IMR-90 (cell line): ENCODE results near the gene TAL1. TPM values are rescaled to one million over a fixed set of nuclear protein-coding genes. Genes with fewer than 3 reads are reported as not detected.

Experiments
- ATAC-seq: fragments of 200-7000 bp; cut with Tn5 transposase; 2 replicates; pipeline ENCODE4 v1.9.1; 2020; ENCODE audit warnings: low read depth, mild to moderate bottlenecking, moderate library complexity
- BruUV-seq: library from RNA; stranded (reverse); fragments of 400-500 nt; replicated peaks from 2 replicates; lab custom pipeline; 2021; lab: Mats Ljungman, UMichigan
- CTCF ChIA-PET: fragments of 300-600 bp; formaldehyde crosslinking; extraction: SDS; loops from one replicate; lab custom pipeline; 2021; ENCODE audit warnings: antibody characterized with exemption; lab: Yijun Ruan, JAX
- POLR2A ChIA-PET: fragments of 300-600 bp; sonication (Branson Sonifier 250); formaldehyde crosslinking; loops from one replicate; lab custom pipeline; 2022; ENCODE audit warnings: antibody characterized with exemption; ENCODE audit not compliant: unreplicated experiment; lab: Charles Lee
- DNase-seq: peaks from one replicate; pipeline ENCODE4 v3.0.0; 2013
- H2AFZ ChIP-seq: replicated peaks from 2 replicates; pipeline ENCODE3; 2013; ENCODE audit warnings: low read length, mild to moderate bottlenecking; ENCODE audit not compliant: poor library complexity
- H2AK5ac ChIP-seq: 2 replicates; pipeline ENCODE4 v1.6.1; 2013; ENCODE audit warnings: low read depth, low read length, inconsistent platforms
- H2AK9ac ChIP-seq: replicated peaks from 2 replicates; pipeline ENCODE3; 2013; ENCODE audit warnings: mild to moderate bottlenecking, low read depth, low read length, moderate library complexity; ENCODE audit not compliant: poor library complexity
- H2BK120ac ChIP-seq: 2 replicates; pipeline ENCODE4 v1.6.1; 2013; ENCODE audit warnings: low read depth, low read length, inconsistent platforms
- H2BK15ac ChIP-seq: 3 replicates; pipeline ENCODE4 v1.6.1; 2013; ENCODE audit warnings: low read depth, low read length, inconsistent platforms
- H2BK20ac ChIP-seq: 2 replicates; pipeline ENCODE4 v1.6.1; 2013; ENCODE audit warnings: low read depth, mild to moderate bottlenecking, inconsistent platforms, low read length, moderate library complexity
- H2BK5ac ChIP-seq: 2 replicates; pipeline ENCODE4 v1.6.1; 2013; ENCODE audit warnings: mild to moderate bottlenecking, low read depth, low read length, inconsistent platforms; ENCODE audit not compliant: poor library complexity, severe bottlenecking
- H3K14ac ChIP-seq: replicated peaks from 2 replicates; pipeline ENCODE4 v1.6.1; 2013; ENCODE audit warnings: low read depth, low read length, inconsistent platforms
- H3K18ac ChIP-seq: 2 replicates; pipeline ENCODE4 v1.6.1; 2013; ENCODE audit warnings: low read depth, low read length, control low read depth
- H3K23ac ChIP-seq: 2 replicates; pipeline ENCODE4 v1.6.1; 2013; ENCODE audit warnings: low read depth, low read length, inconsistent platforms
- H3K27ac ChIP-seq: 2 replicates; pipeline ENCODE4 v1.5.1; 2013; ENCODE audit warnings: mild to moderate bottlenecking, control low read depth, low read length; ENCODE audit not compliant: insufficient read depth
- H3K27me3 ChIP-seq: 2 replicates; pipeline ENCODE4 v1.6.1; 2013; ENCODE audit warnings: low read length; ENCODE audit not compliant: control insufficient read depth, insufficient read depth
- H3K36me3 ChIP-seq: 2 replicates; pipeline ENCODE4 v1.6.1; 2013; ENCODE audit warnings: low read length, mixed read lengths; ENCODE audit not compliant: control insufficient read depth, insufficient read depth
- H3K4ac ChIP-seq: 2 replicates; pipeline ENCODE4 v1.6.1; 2013; ENCODE audit warnings: low read depth, low read length, inconsistent platforms
- H3K4me1 ChIP-seq: 2 replicates; pipeline ENCODE4 v1.6.1; 2013; ENCODE audit warnings: low read length, mixed read lengths; ENCODE audit not compliant: control insufficient read depth, insufficient read depth
- H3K4me2 ChIP-seq: 2 replicates; pipeline ENCODE4 v1.6.1; 2013; ENCODE audit warnings: low read depth, mild to moderate bottlenecking, control low read depth, low read length, moderate library complexity
- H3K4me3 ChIP-seq: 2 replicates; pipeline ENCODE4 v1.5.1; 2013; ENCODE audit warnings: low read depth, mild to moderate bottlenecking, control low read depth, low read length, moderate library complexity; ENCODE audit not compliant: insufficient read depth
- H3K56ac ChIP-seq: 2 replicates; pipeline ENCODE4 v1.6.1; 2013; ENCODE audit warnings: low read length, inconsistent platforms; ENCODE audit not compliant: insufficient read depth; ENCODE audit errors: extremely low read depth
- H3K79me1 ChIP-seq, 2 experiments: 2 replicates each; pipeline ENCODE4 v1.6.1; 2013; ENCODE audit warnings: low read length in 2 of 2, inconsistent platforms in 1 of 2, low read depth in 1 of 2
- H3K9ac ChIP-seq: 2 replicates; pipeline ENCODE4 v1.6.1; 2013; ENCODE audit warnings: low read depth, low read length, control low read depth
- H3K9me1 ChIP-seq: 2 replicates; pipeline ENCODE4 v1.6.1; 2013; ENCODE audit warnings: low read length, inconsistent platforms; ENCODE audit not compliant: insufficient read depth
- H3K9me3 ChIP-seq: 2 replicates; pipeline ENCODE4 v1.6.1; 2013; ENCODE audit warnings: low read length; ENCODE audit not compliant: control insufficient read depth, insufficient read depth
- H4K20me1 ChIP-seq: 2 replicates; pipeline ENCODE4 v1.6.1; 2013; ENCODE audit warnings: low read length, inconsistent platforms; ENCODE audit not compliant: insufficient read depth
- H4K5ac ChIP-seq: 2 replicates; pipeline ENCODE4 v1.6.1; 2013; ENCODE audit warnings: mild to moderate bottlenecking, low read depth, low read length, control low read depth
- H4K8ac ChIP-seq, 2 experiments: 2 replicates each; pipeline ENCODE4 v1.6.1; 2013; ENCODE audit warnings: low read depth in 2 of 2, low read length in 2 of 2, control low read depth in 1 of 2, inconsistent platforms in 1 of 2
- H4K91ac ChIP-seq: 2 replicates; pipeline ENCODE4 v1.6.1; 2013; ENCODE audit warnings: low read depth, low read length, inconsistent platforms; ENCODE audit not compliant: insufficient read depth
- POLR2A ChIP-seq: IDR thresholded peaks from 2 replicates; pipeline ENCODE4 v1.6.1; 2012; ENCODE audit warnings: mild to moderate bottlenecking, low read depth, low read length
- USF2 ChIP-seq: fragments of 150-350 bp; IDR thresholded peaks from 2 replicates; pipeline ENCODE4 v1.6.1; 2017; ENCODE audit warnings: mild to moderate bottlenecking, antibody characterized with exemption, low read length, low read depth
- WGBS, 2 experiments: methylation state at CpG; one replicate each; pipeline versions ENCODE4 v1.1.5 to v1.1.7; 2013; ENCODE audit warnings: missing lambda C conversion rate in 2 of 2; ENCODE audit not compliant: insufficient read length in 1 of 2; ENCODE audit errors: extremely low coverage in 2 of 2; 5-methylcytosine and 5-hydroxymethylcytosine counted together
- dilution Hi-C: fragments of 300-500 bp; cut with HindIII; formaldehyde crosslinking; loops from one replicate; pipeline ENCODE4 v1.14.3; 2018; ENCODE audit warnings: low sequenced_read_pairs; ENCODE audit not compliant: unreplicated experiment
- in situ Hi-C: fragments of 300-500 bp; cut with MboI; formaldehyde crosslinking; loops from 3 replicates; pipeline ENCODE4 v1.14.3; 2019; ENCODE audit warnings: low sequenced_read_pairs, inconsistent platforms, mixed read lengths
- intact Hi-C: fragments of 100-400 bp; cut with micrococcal nuclease; formaldehyde crosslinking; loops from 2 replicates; pipeline ENCODE4 v1.10.0; 2022
- polyA plus RNA-seq, 3 experiments: library from polyadenylated mRNA; depleted of rRNA; stranded (reverse); fragments of >200 nt; gene quantifications; 2 replicates each; pipeline ENCODE4 v1.2.3, GENCODE V29; 2012; ENCODE audit warnings: low replicate concordance in 1 of 3
- total RNA-seq: library from RNA; depleted of rRNA; stranded (reverse); fragments of >200 nt; gene quantifications from 2 replicates; pipeline ENCODE4 v1.2.3, GENCODE V29; 2012
- TF ChIP-seq, protein P1 (sequence below): fragments of 150-350 bp; IDR thresholded peaks from 2 replicates; pipeline ENCODE4 v1.6.1; 2016; ENCODE audit warnings: low read depth, mild to moderate bottlenecking, low read length, moderate library complexity, borderline replicate concordance

Gene TAL1
- total and polyA plus RNA-seq, 2 of the 4 experiments (the other 2 are of a cell fraction) = not detected

DNA sequence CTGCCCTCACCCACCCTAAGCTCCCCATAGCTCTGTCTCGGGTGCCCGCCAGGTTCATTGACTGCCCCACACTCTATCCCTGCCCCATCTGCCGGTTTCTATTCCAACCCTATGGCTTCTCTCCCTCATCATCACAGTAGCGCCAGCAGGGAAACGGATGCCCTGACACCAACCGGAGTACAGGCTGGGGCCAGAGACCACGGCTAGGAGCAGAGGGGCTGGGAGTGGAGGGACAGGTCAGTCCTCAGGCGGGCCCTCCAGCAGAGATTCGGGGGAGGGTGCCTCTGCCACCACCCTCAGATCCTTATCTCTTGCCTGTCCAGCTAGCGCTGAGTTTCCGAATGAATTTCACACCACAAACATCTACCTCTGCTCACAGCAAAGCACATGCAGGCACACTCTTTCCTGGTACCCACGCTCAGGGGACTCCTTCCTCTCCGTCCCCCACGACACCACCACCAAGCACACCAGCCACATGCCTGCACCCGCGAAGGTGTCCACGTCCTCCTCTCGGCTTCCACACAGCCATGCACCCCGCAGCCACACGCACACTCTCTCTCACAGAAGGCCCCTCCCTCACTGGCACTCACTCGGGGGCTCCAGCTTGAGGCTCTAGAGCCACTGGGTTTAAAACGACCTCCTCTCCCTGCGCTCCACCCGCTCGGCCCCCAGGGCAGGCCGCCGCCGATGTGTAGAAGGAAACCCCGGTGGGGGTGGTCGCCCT lies 7.2 kb downstream of the TAL1 start:
- no peak overlapping the region for H2AK5ac ChIP-seq
- no peak overlapping the region for H3K14ac ChIP-seq
- peaks cover 13% of the 10 kb centered on the region; the same call in 1 of the 2 replicates for H3K9me3 ChIP-seq
- intact Hi-C loops = no loop called here
- H2BK20ac ChIP-seq = no peak overlapping the region
- 1% methylated on average over 17 of the region's 30 CpGs; no CpG with 5 or more reads in 1 of the 2 experiments for WGBS, 2 experiments
- ChIA-PET CTCF (interaction anchor here (0.6 kb wide), 1 partner anchor 88 kb away, joined by 7 read pairs; no protein-coding TSS in a partner anchor), POLR2A (no interaction called here)
- H2BK15ac ChIP-seq = no peak overlapping the region
- H3K27ac ChIP-seq = no peak overlapping the region
- H3K56ac ChIP-seq = no peak overlapping the region
- no peak overlapping the region for H3K9ac ChIP-seq
- BruUV-seq = no TSS peak
- no peak overlapping the region for H4K5ac ChIP-seq
- peak overlapping the region; percentile 27 for H2AFZ ChIP-seq
- H3K36me3 ChIP-seq = no peaks in the 10 kb centered on the region
- H2BK120ac ChIP-seq = no peak overlapping the region
- DNase-seq (no peak), ATAC-seq (0 out of 2 replicates have a peak, but pooled peaks have one; percentile 30)
- dilution Hi-C loops = no loop called here
- H4K91ac ChIP-seq = no peak overlapping the region
- H3K79me1 ChIP-seq = no peaks in the 10 kb centered on the region
- no peak overlapping the region for H2BK5ac ChIP-seq
- no peak overlapping the region for H4K8ac ChIP-seq
- peaks cover 89% of the 10 kb centered on the region for H3K27me3 ChIP-seq
- no peak overlapping the region for H3K4me3 ChIP-seq
- no peak overlapping the region; the same call in 1 of the 2 replicates for H3K4me2 ChIP-seq
- in situ Hi-C loops = no loop called here
- peak overlapping the region; percentile 68 for H2AK9ac ChIP-seq
- no peaks in the 10 kb centered on the region for H4K20me1 ChIP-seq
- H3K9me1 ChIP-seq = no peaks in the 10 kb centered on the region; the same call in 1 of the 2 replicates
- peaks cover 3% of the 10 kb centered on the region for H3K4me1 ChIP-seq
- TF ChIP-seq POLR2A (no peak), USF2 (no peak)
- TF ChIP-seq, protein P1, sequence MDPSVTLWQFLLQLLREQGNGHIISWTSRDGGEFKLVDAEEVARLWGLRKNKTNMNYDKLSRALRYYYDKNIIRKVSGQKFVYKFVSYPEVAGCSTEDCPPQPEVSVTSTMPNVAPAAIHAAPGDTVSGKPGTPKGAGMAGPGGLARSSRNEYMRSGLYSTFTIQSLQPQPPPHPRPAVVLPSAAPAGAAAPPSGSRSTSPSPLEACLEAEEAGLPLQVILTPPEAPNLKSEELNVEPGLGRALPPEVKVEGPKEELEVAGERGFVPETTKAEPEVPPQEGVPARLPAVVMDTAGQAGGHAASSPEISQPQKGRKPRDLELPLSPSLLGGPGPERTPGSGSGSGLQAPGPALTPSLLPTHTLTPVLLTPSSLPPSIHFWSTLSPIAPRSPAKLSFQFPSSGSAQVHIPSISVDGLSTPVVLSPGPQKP = no peak
- H3K4ac ChIP-seq = no peak overlapping the region
- H3K18ac ChIP-seq = no peak overlapping the region
- no peak overlapping the region for H3K23ac ChIP-seq
